ENCODE measurements around the gene ITPRIP. TPM values are rescaled to one million over a fixed set of nuclear protein-coding genes. Genes with fewer than 3 reads are reported as not detected.

The ITPRIP gene
- total RNA-seq, 4 donors from 2014 or later = 77.8 to 182 (median 141) TPM

GRCh38 chr10:104333728-104334373 is 4.4 kb downstream of the ITPRIP start:
- no peak overlapping the region for H3K4me3 ChIP-seq (ENCODE audit: low read depth, poor library complexity, severe bottlenecking)
- WGBS, 2 donors = 74 to 85% methylated on average over 14 to 15 of the region's 15 CpGs

GRCh38 chr10:104333032-104333727 is 5.1 kb downstream of the ITPRIP start:
- 80 to 81% methylated on average over 12 to 13 of the region's 13 CpGs for WGBS, 2 donors
- peak; percentile 14 to 73 for DNase-seq (ENCODE audit: low spot score in 2 of 2)
- TF ChIP-seq POLR2A (IDR thresholded peaks at IDR 0.05) (no peak), CTCF (IDR thresholded peaks at IDR 0.05) (no peak)
- H3K4me3 ChIP-seq (ENCODE audit: low read depth, poor library complexity, severe bottlenecking) = no peak overlapping the region
- intact Hi-C loops (cut with DNase I; ENCODE audit: low total_unique reads) = no loop called here

More at GRCh38 chr10:104333728-104334373, 4.4 kb downstream of the ITPRIP start:
- intact Hi-C loops (cut with DNase I; ENCODE audit: low total_unique reads) = no loop called here
- DNase-seq (ENCODE audit: low spot score in 2 of 2) = peak; percentile 14 to 71
- TF ChIP-seq CTCF (IDR thresholded peaks at IDR 0.05) = no peak
- no peak for TF ChIP-seq POLR2A (IDR thresholded peaks at IDR 0.05)

- no peak overlapping the region for H3K4me3 ChIP-seq (ENCODE audit: low read depth, poor library complexity, severe bottlenecking)
- DNase-seq (ENCODE audit: low spot score in 2 of 2) = peak in 1 of 2 donors; percentile 81
- WGBS, 2 donors = 82 to 84% methylated on average over 11 of the region's 11 CpGs
- TF ChIP-seq CTCF (IDR thresholded peaks at IDR 0.05) = no peak
- no peak for TF ChIP-seq POLR2A (IDR thresholded peaks at IDR 0.05)
- intact Hi-C loops (cut with DNase I; ENCODE audit: low total_unique reads) = no loop called here
These were observed 5.8 kb downstream of the ITPRIP start for GRCh38 chr10:104332243-104333031.

- H3K4me3 ChIP-seq (ENCODE audit: low read depth, poor library complexity, severe bottlenecking) = no peak overlapping the region
- intact Hi-C loops (cut with DNase I; ENCODE audit: low total_unique reads) = no loop called here
- 49 to 62% methylated on average over 9 of the region's 9 CpGs for WGBS, 2 donors
- DNase-seq (ENCODE audit: low spot score in 2 of 2) = peak in 1 of 2 donors; percentile 83
- TF ChIP-seq POLR2A (IDR thresholded peaks at IDR 0.05) (no peak), CTCF (IDR thresholded peaks at IDR 0.05) (no peak)
These were observed 6.9 kb downstream of the ITPRIP start for GRCh38 chr10:104331208-104331838.

- no peak overlapping the region for H3K4me3 ChIP-seq (ENCODE audit: low read depth, poor library complexity, severe bottlenecking)
- WGBS, 2 donors = 19 to 32% methylated on average over 8 of the region's 8 CpGs
- DNase-seq (ENCODE audit: low spot score in 2 of 2) = peak; percentile 79 to 91
- TF ChIP-seq CTCF (IDR thresholded peaks at IDR 0.05) = no peak
- TF ChIP-seq POLR2A (IDR thresholded peaks at IDR 0.05) = no peak
- intact Hi-C loops (cut with DNase I; ENCODE audit: low total_unique reads) = no loop called here
These were observed 7.8 kb downstream of the ITPRIP start for GRCh38 chr10:104330168-104331110.

All from lower leg skin (tissue), 4 donors.